Endothelial cell of umbilical vein (primary cell): Measurements from ENCODE around the gene PLPP1. TPM values are rescaled to one million over a fixed set of nuclear protein-coding genes. Genes with fewer than 3 reads are reported as not detected.

ENCODE experiments used
- BruUV-seq: library from RNA; stranded (reverse); fragments of 400-500 nt; replicated peaks from 2 replicates; lab custom pipeline; 2021; lab: Mats Ljungman, UMichigan
- CTCF ChIA-PET: fragments of 300-600, 350-600 bp; sonication (Branson Sonifier 250); formaldehyde crosslinking; loops from one replicate; lab custom pipeline; 2021; ENCODE audit warnings: antibody characterized with exemption, inconsistent platforms; lab: Charles Lee
- POLR2A ChIA-PET: fragments of 300-600, 350-600 bp; sonication (Branson Sonifier 250); formaldehyde crosslinking; loops from one replicate; lab custom pipeline; 2021; ENCODE audit warnings: antibody characterized with exemption, inconsistent platforms; lab: Charles Lee
- DNase-seq: peaks from one replicate; pipeline ENCODE4 v3.0.0-alpha.2; 2011; ENCODE audit warnings: low read depth, low spot score
- FAIRE-seq: peaks from 2 replicates; lab custom pipeline; 2011; peaks lifted over from hg19 to GRCh38; lab: Jason Lieb, UNC
- H2AFZ ChIP-seq: 2 replicates; pipeline ENCODE4 v1.6.0; 2012; ENCODE audit warnings: low read depth, low read length, control low read depth, inconsistent platforms
- H3K27ac ChIP-seq: 2 replicates; pipeline ENCODE4 v1.5.1; 2011; ENCODE audit warnings: low read depth, mild to moderate bottlenecking, control low read depth, low read length, moderate library complexity; ENCODE audit not compliant: insufficient read depth
- H3K27me3 ChIP-seq, 2 experiments: 2 replicates each; pipeline versions ENCODE4 v1.6.0 to v1.6.1; 2011; ENCODE audit warnings: low read length in 2 of 2, mixed read lengths in 1 of 2; ENCODE audit not compliant: control insufficient read depth in 2 of 2, insufficient read depth in 2 of 2
- H3K36me3 ChIP-seq, 2 experiments: 2 replicates in 1 of 2; 3 replicates in 1 of 2; pipeline ENCODE4 v1.5.1; 2011; ENCODE audit warnings: low read length in 2 of 2, mild to moderate bottlenecking in 1 of 2, moderate library complexity in 1 of 2; ENCODE audit not compliant: control insufficient read depth in 2 of 2, insufficient read depth in 2 of 2; ENCODE audit errors: extremely low read depth in 1 of 2
- H3K4me1 ChIP-seq: 3 replicates; pipeline ENCODE4 v1.5.1; 2011; ENCODE audit warnings: mild to moderate bottlenecking, low read length; ENCODE audit not compliant: control insufficient read depth, insufficient read depth; ENCODE audit errors: extremely low read depth
- H3K4me2 ChIP-seq: 2 replicates; pipeline ENCODE4 v1.6.1; 2011; ENCODE audit warnings: low read length, control low read depth, mixed read lengths; ENCODE audit not compliant: insufficient read depth
- H3K4me3 ChIP-seq, 3 experiments: fragments of 200-600 bp in 1 of 3; sonication (generic), shearing (Covaris generic) in 1 of 3; replicated peaks in 1 of 3; 2 replicates each; pipeline ENCODE4 v1.5.1; 2011 to 2016; ENCODE audit warnings: control low read depth in 3 of 3, low read length in 3 of 3, mild to moderate bottlenecking in 2 of 3, inconsistent platforms in 1 of 3, low read depth in 1 of 3, moderate library complexity in 1 of 3; ENCODE audit not compliant: insufficient read depth in 1 of 3
- H3K79me2 ChIP-seq: 2 replicates; pipeline ENCODE4 v1.6.0; 2012; ENCODE audit warnings: low read length, inconsistent platforms; ENCODE audit not compliant: control insufficient read depth, insufficient read depth
- H3K9ac ChIP-seq: replicated peaks from 2 replicates; pipeline ENCODE3; 2011; ENCODE audit warnings: low read length, control low read depth; ENCODE audit not compliant: insufficient read depth; ENCODE audit errors: extremely low read depth
- H3K9me1 ChIP-seq: replicated peaks from 3 replicates; pipeline ENCODE4 v1.6.0; 2011; ENCODE audit warnings: mild to moderate bottlenecking, low read length; ENCODE audit not compliant: control insufficient read depth, insufficient read depth; ENCODE audit errors: extremely low read depth
- H3K9me3 ChIP-seq: replicated peaks from 2 replicates; pipeline ENCODE4 v1.5.1; 2012; ENCODE audit warnings: low read length, inconsistent platforms; ENCODE audit not compliant: control insufficient read depth, insufficient read depth
- H4K20me1 ChIP-seq: replicated peaks from 2 replicates; pipeline ENCODE3; 2011; ENCODE audit warnings: mild to moderate bottlenecking, low read length; ENCODE audit not compliant: control insufficient read depth, insufficient read depth; ENCODE audit errors: extremely low read depth
- EZH2 ChIP-seq: IDR thresholded peaks from 2 replicates; pipeline ENCODE4 v1.6.1; 2012; ENCODE audit warnings: borderline replicate concordance, low read depth, mild to moderate bottlenecking, moderate library complexity, low read length, inconsistent platforms; ENCODE audit not compliant: severe bottlenecking
- FOS ChIP-seq: IDR thresholded peaks from 2 replicates; pipeline ENCODE4 v1.6.1; 2011; ENCODE audit warnings: mild to moderate bottlenecking, low read length, moderate library complexity, borderline replicate concordance; ENCODE audit not compliant: insufficient read depth
- GATA2 ChIP-seq: IDR thresholded peaks from 2 replicates; pipeline ENCODE4 v1.7.0; 2011; ENCODE audit warnings: low read depth, mild to moderate bottlenecking, moderate library complexity, mixed read lengths, low read length; ENCODE audit not compliant: insufficient read length, insufficient read depth
- JUN ChIP-seq: IDR thresholded peaks from 2 replicates; pipeline ENCODE4 v1.6.1; 2011; ENCODE audit warnings: borderline replicate concordance, low read depth; ENCODE audit not compliant: insufficient read length, insufficient read depth
- MYC ChIP-seq: IDR thresholded peaks from one replicate; pipeline ENCODE4 v1.6.1; 2011; ENCODE audit warnings: mild to moderate bottlenecking, low read depth, low read length
- POLR2A ChIP-seq: IDR thresholded peaks from 2 replicates; pipeline ENCODE4 v1.6.1; 2012; ENCODE audit warnings: low read depth, mild to moderate bottlenecking, control low read depth, low read length
- POLR2AphosphoS5 ChIP-seq: IDR thresholded peaks from 2 replicates; pipeline ENCODE4 v1.6.1; 2012; ENCODE audit warnings: low read depth, mild to moderate bottlenecking, control low read depth, low read length, moderate library complexity; ENCODE audit not compliant: insufficient read depth
- dilution Hi-C: fragments of 300-500 bp; cut with MboI; formaldehyde crosslinking; loops from one replicate; pipeline ENCODE4 v1.15.0; 2019; ENCODE audit warnings: low sequenced_read_pairs; ENCODE audit not compliant: extremely low pct_ligation_motif_present
- intact Hi-C: fragments of 100-400 bp; cut with micrococcal nuclease; formaldehyde crosslinking; loops from one replicate; pipeline ENCODE4 v1.10.0; 2022
- polyA plus RNA-seq, 4 experiments: library from polyadenylated mRNA; depleted of rRNA in 3 of 4; stranded (reverse) in 3 of 4; unstranded in 1 of 4; fragments of >200 nt; gene quantifications; 2 replicates each; pipeline versions ENCODE4 v1.2.1 to v1.2.3, GENCODE V29; 2011 to 2012; ENCODE audit warnings: missing spikeins in 1 of 4
- total RNA-seq: library from RNA; stranded (reverse); gene quantifications from 2 replicates; pipeline ENCODE4 v1.2.3, GENCODE V29; 2021
- TF ChIP-seq, protein P1 (sequence below): IDR thresholded peaks from 2 replicates; pipeline ENCODE4 v1.6.1; 2011; ENCODE audit not compliant: insufficient read depth, insufficient read length
- TF ChIP-seq, protein P2 (sequence below), 2 donors: IDR thresholded peaks; 1 replicate in 1 of 2; 2 replicates in 1 of 2; pipeline ENCODE4 v1.5.1; 2011; ENCODE audit warnings: low read length in 2 of 2, mild to moderate bottlenecking in 2 of 2, moderate library complexity in 2 of 2, control low read depth in 1 of 2, inconsistent platforms in 1 of 2, low read depth in 1 of 2; ENCODE audit not compliant: insufficient read depth in 1 of 2; ENCODE audit errors: extremely low read depth in 1 of 2

PLPP1 gene
- total and polyA plus RNA-seq, 2 donors (not counting 3 experiments of a cell fraction or from before 2014, with no cell fraction given) = 14.3 to 25.9 TPM

DNA sequence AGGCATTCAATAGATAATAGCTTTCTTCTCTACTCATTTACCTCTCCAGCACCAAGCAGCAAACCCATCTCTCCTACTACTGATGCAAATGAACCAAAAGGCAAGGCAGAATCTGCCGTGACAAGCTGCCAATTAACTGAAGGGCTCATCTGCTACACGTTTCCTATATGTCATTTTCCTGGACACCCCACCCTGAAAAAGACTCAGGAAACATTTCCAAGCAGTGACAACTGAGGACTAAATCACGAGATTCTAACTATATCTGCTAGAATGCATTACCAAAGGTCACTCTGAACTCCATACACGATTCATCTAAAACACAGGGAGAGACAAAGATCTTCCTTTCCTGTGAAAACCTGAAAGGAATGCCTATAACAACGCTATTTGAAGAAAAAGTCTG, 12.9 kb downstream of the PLPP1 start:
- H3K4me2 ChIP-seq = no peak overlapping the region
- no peak overlapping the region for H3K27ac ChIP-seq
- DNase-seq (no peak), FAIRE-seq (no peak)
- TF ChIP-seq JUN (no peak), GATA2 (no peak), POLR2AphosphoS5 (no peak), POLR2A (no peak), FOS (no peak), MYC (no peak), EZH2 (no peak)
- TF ChIP-seq, protein P1, sequence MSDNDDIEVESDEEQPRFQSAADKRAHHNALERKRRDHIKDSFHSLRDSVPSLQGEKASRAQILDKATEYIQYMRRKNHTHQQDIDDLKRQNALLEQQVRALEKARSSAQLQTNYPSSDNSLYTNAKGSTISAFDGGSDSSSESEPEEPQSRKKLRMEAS = no peak
- TF ChIP-seq, protein P2, sequence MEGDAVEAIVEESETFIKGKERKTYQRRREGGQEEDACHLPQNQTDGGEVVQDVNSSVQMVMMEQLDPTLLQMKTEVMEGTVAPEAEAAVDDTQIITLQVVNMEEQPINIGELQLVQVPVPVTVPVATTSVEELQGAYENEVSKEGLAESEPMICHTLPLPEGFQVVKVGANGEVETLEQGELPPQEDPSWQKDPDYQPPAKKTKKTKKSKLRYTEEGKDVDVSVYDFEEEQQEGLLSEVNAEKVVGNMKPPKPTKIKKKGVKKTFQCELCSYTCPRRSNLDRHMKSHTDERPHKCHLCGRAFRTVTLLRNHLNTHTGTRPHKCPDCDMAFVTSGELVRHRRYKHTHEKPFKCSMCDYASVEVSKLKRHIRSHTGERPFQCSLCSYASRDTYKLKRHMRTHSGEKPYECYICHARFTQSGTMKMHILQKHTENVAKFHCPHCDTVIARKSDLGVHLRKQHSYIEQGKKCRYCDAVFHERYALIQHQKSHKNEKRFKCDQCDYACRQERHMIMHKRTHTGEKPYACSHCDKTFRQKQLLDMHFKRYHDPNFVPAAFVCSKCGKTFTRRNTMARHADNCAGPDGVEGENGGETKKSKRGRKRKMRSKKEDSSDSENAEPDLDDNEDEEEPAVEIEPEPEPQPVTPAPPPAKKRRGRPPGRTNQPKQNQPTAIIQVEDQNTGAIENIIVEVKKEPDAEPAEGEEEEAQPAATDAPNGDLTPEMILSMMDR (IDR thresholded peaks at IDR 0.05; ENCODE audit: extremely low read depth in 1 of 2, insufficient read depth in 1 of 2, low read depth in 1 of 2, low read length in 2 of 2) = no peak
- no peaks in the 10 kb centered on the region for H3K4me1 ChIP-seq
- H3K27me3 ChIP-seq = no peaks in the 10 kb centered on the region
- H3K9me1 ChIP-seq = no peaks in the 10 kb centered on the region
- no peak overlapping the region for H2AFZ ChIP-seq
- CTCF ChIA-PET = interaction anchor here (0.6 to 1.1 kb wide), 2 partner anchors 13 to 22 kb away, joined by 3 to 4 read pairs; no protein-coding TSS in a partner anchor
- dilution Hi-C loops (no loop called here), intact Hi-C loops (no loop called here)
- no peaks in the 10 kb centered on the region for H4K20me1 ChIP-seq
- H3K79me2 ChIP-seq = no peaks in the 10 kb centered on the region
- no peak overlapping the region for H3K9ac ChIP-seq
- no peak overlapping the region for H3K4me3 ChIP-seq
- POLR2A ChIA-PET = no interaction called here
- no peaks in the 10 kb centered on the region for H3K36me3 ChIP-seq
- no TSS peak for BruUV-seq
- H3K9me3 ChIP-seq = no peaks in the 10 kb centered on the region
